Panc1 (cell line): Measurements from ENCODE around the gene RGPD3. TPM values are rescaled to one million over a fixed set of nuclear protein-coding genes. Genes with fewer than 3 reads are reported as not detected.
A peak's percentile ranks its signal among the peaks of the same experiment; 100 is the strongest.
"Not testable (repeated sequence)": the region's sequence is repeated elsewhere in the genome, so short reads cannot be mapped to it uniquely, and the experiment has no call there.

ENCODE experiments used
- ATAC-seq: fragments of 200-7000 bp; cut with Tn5 transposase; 2 replicates; pipeline ENCODE4 v1.9.1; 2020; ENCODE audit warnings: mild to moderate bottlenecking, moderate library complexity
- Bru-seq: library from RNA; stranded (reverse); fragments of 400-500 nt; gene quantifications from one replicate; lab custom pipeline; 2021; lab: Mats Ljungman, UMichigan
- BruChase-seq, 2 experiments: library from RNA; stranded (reverse); fragments of 400-500 nt; gene quantifications; one replicate each; lab custom pipeline; 2021; lab: Mats Ljungman, UMichigan
- BruUV-seq: library from RNA; stranded (reverse); fragments of 400-500 nt; replicated peaks from 2 replicates; lab custom pipeline; 2021; lab: Mats Ljungman, UMichigan
- CTCF ChIA-PET: fragments of 300-600 bp; sonication (Branson Sonifier 250); formaldehyde crosslinking; loops from one replicate; lab custom pipeline; 2022; ENCODE audit warnings: antibody characterized with exemption; lab: Charles Lee
- POLR2A ChIA-PET: fragments of 300-600 bp; sonication (Branson Sonifier 250); formaldehyde crosslinking; loops from one replicate; lab custom pipeline; 2022; ENCODE audit warnings: antibody characterized with exemption; lab: Charles Lee
- DNase-seq: peaks from one replicate; pipeline ENCODE4 v3.0.0-alpha.2; 2010; ENCODE audit warnings: low read depth, low spot score
- H3K27ac ChIP-seq: 2 replicates; pipeline ENCODE4 v1.5.1; 2011; ENCODE audit warnings: mild to moderate bottlenecking, low read length, inconsistent platforms
- H3K27me3 ChIP-seq: fragments of 200-500 bp; sonication (Bioruptor generic); 2 replicates; pipeline ENCODE4 v1.6.0; 2014; ENCODE audit warnings: low read length, inconsistent platforms; ENCODE audit not compliant: control insufficient read depth, insufficient read depth
- H3K36me3 ChIP-seq: fragments of 200-500 bp; sonication (Bioruptor generic); 2 replicates; pipeline ENCODE4 v1.5.1; 2014; ENCODE audit warnings: inconsistent platforms, mild to moderate bottlenecking, low read length, moderate library complexity; ENCODE audit not compliant: control insufficient read depth, insufficient read depth
- H3K4me1 ChIP-seq: 2 replicates; pipeline ENCODE4 v1.5.1; 2011; ENCODE audit warnings: inconsistent platforms, mild to moderate bottlenecking, low read length, moderate library complexity; ENCODE audit not compliant: control insufficient read depth, insufficient read depth
- H3K4me3 ChIP-seq, 2 experiments: 2 replicates each; pipeline ENCODE4 v1.5.1; 2011 to 2012; ENCODE audit warnings: low read depth in 2 of 2, low read length in 2 of 2, mild to moderate bottlenecking in 2 of 2, inconsistent platforms in 1 of 2, moderate library complexity in 1 of 2
- H3K9me3 ChIP-seq: fragments of 200-500 bp; sonication (Bioruptor generic); 2 replicates; pipeline ENCODE4 v1.5.1; 2014; ENCODE audit warnings: low read depth, mild to moderate bottlenecking, inconsistent platforms, low read length, moderate library complexity; ENCODE audit not compliant: control insufficient read depth, insufficient read depth
- CTCF ChIP-seq: fragments of 450-650 bp; IDR thresholded peaks from 2 replicates; pipeline ENCODE4 v1.5.1; 2017; ENCODE audit warnings: mild to moderate bottlenecking
- POLR2AphosphoS5 ChIP-seq: IDR thresholded peaks from 2 replicates; pipeline ENCODE4 v1.6.1; 2012; ENCODE audit warnings: mild to moderate bottlenecking, low read depth, low read length, moderate library complexity
- REST ChIP-seq, 2 experiments: IDR thresholded peaks; 2 replicates each; pipeline ENCODE4 v1.6.1; 2011 to 2012; ENCODE audit warnings: low read depth in 2 of 2, control low read depth in 1 of 2, low read length in 1 of 2, mild to moderate bottlenecking in 1 of 2, moderate library complexity in 1 of 2; ENCODE audit not compliant: insufficient read depth in 1 of 2
- SIN3A ChIP-seq: IDR thresholded peaks from 2 replicates; pipeline ENCODE4 v1.6.1; 2012; ENCODE audit warnings: low read depth, mild to moderate bottlenecking, low read length, moderate library complexity, borderline replicate concordance; ENCODE audit not compliant: insufficient read depth
- TCF7L2 ChIP-seq: IDR thresholded peaks from 2 replicates; pipeline ENCODE4 v1.6.1; 2011; ENCODE audit warnings: mild to moderate bottlenecking, low read depth, low read length, inconsistent platforms
- in situ Hi-C: cut with HindIII; loops from 2 replicates; pipeline ENCODE4 v1.10.0; 2016; ENCODE audit warnings: low sequenced_read_pairs, low pct_unique_long_range_greater_than_20kb
- intact Hi-C: fragments of 100-400 bp; cut with micrococcal nuclease; formaldehyde crosslinking; loops from one replicate; pipeline ENCODE4 v1.10.0; 2022; ENCODE audit not compliant: unreplicated experiment
- long read RNA-seq: library from polyadenylated mRNA; unstranded; transcript quantifications from one replicate; pipeline ENCODE4 v2.0.0, GENCODE V29; 2021; ENCODE audit not compliant: unreplicated experiment
- polyA plus RNA-seq: library from polyadenylated mRNA; unstranded; fragments of >200 nt; gene quantifications from one replicate; pipeline ENCODE4 v1.2.1, GENCODE V29; 2012; ENCODE audit warnings: missing spikeins; ENCODE audit not compliant: insufficient read length
- total RNA-seq: library from RNA; stranded (reverse); gene quantifications from one replicate; pipeline ENCODE4 v1.2.1, GENCODE V29; 2021; ENCODE audit not compliant: unreplicated experiment

The RGPD3 gene
- total RNA-seq: 0.31 TPM
- polyA plus RNA-seq: 0.15 TPM
- percentile 27 among the genes with signal in this experiment for Bru-seq, nascent RNA
- BruChase-seq, experiment 1, labeled RNA remaining after a 2-hour chase: percentile 37 among the genes with signal in this experiment
- BruChase-seq, experiment 2, labeled RNA remaining after a 6-hour chase: percentile 35 among the genes with signal in this experiment
- long read RNA-seq: 0 reads

GRCh38 chr2:106468107-106468506 is at the start of gene RGPD3:
TSS of gene RGPD3 (minus strand) at chr2:106468413. CDS start at chr2:106468288, 125 bp downstream.
- H3K27ac ChIP-seq, H3K27me3 ChIP-seq, H3K9me3 ChIP-seq, H3K4me3 ChIP-seq, CTCF ChIA-PET, DNase-seq, intact Hi-C loops, POLR2A ChIA-PET, in situ Hi-C loops, BruUV-seq, H3K36me3 ChIP-seq, H3K4me1 ChIP-seq, ATAC-seq: not testable (repeated sequence)

GRCh38 chr2:106517329-106517728 is 49.1 kb upstream of the RGPD3 start:
- CTCF ChIA-PET: no interaction called here
- no peaks in the 10 kb centered on the region for H3K36me3 ChIP-seq
- no peaks in the 10 kb centered on the region for H3K27me3 ChIP-seq
- in situ Hi-C loops: no loop called here
- ATAC-seq (no peak), DNase-seq (no peak)
- H3K27ac ChIP-seq: no peak overlapping the region
- no peaks in the 10 kb centered on the region for H3K9me3 ChIP-seq
- intact Hi-C loops: no loop called here
- POLR2A ChIA-PET: interaction anchor here (0.5 kb wide), 1 partner anchor 943 kb away, joined by 3 read pairs; no protein-coding TSS in a partner anchor
- BruUV-seq: no TSS peak
- no peaks in the 10 kb centered on the region for H3K4me1 ChIP-seq
- TF ChIP-seq POLR2AphosphoS5: no peak
- no peak for TF ChIP-seq REST (IDR thresholded peaks at IDR 0.05; ENCODE audit: insufficient read depth in 1 of 2, low read depth in 2 of 2, low read length in 1 of 2)
- TF ChIP-seq SIN3A: no peak
- no peak for TF ChIP-seq CTCF
- H3K4me3 ChIP-seq: no peak overlapping the region

GRCh38 chr2:106516864-106517263 is 48.7 kb upstream of the RGPD3 start:
- ChIA-PET CTCF (no interaction called here), POLR2A (no interaction called here)

More at GRCh38 chr2:106516864-106517263, 48.7 kb upstream of the RGPD3 start:
- intact Hi-C loops (no loop called here), in situ Hi-C loops (no loop called here)
- TF ChIP-seq TCF7L2: no peak
- no peak for TF ChIP-seq CTCF
- TF ChIP-seq SIN3A: no peak
- TF ChIP-seq POLR2AphosphoS5: no peak
- TF ChIP-seq REST (IDR thresholded peaks at IDR 0.05; ENCODE audit: insufficient read depth in 1 of 2, low read depth in 2 of 2, low read length in 1 of 2): no peak
- ATAC-seq (no peak), DNase-seq (no peak)
- no peak overlapping the region for H3K27ac ChIP-seq
- H3K9me3 ChIP-seq: no peaks in the 10 kb centered on the region
- H3K4me1 ChIP-seq: no peaks in the 10 kb centered on the region
- no peaks in the 10 kb centered on the region for H3K27me3 ChIP-seq
- BruUV-seq: no TSS peak
- no peaks in the 10 kb centered on the region for H3K36me3 ChIP-seq
- no peak overlapping the region for H3K4me3 ChIP-seq
